Stimulated activated CD4-positive, alpha-beta T cell treated with anti-CD3 and anti-CD28 coated beads, TNF-alpha, amount 100 ng/mL, for 1 hour (primary cell): Measurements from ENCODE around the gene CCDC47.
"Not testable (repeated sequence)": the region's sequence is repeated elsewhere in the genome, so short reads cannot be mapped to it uniquely, and the experiment has no call there.

Source experiments
- DNase-seq, 3 donors: peaks; one replicate each; pipeline ENCODE4 v3.0.0-alpha.2; 2020; ENCODE audit warnings: low read depth in 3 of 3, low spot score in 1 of 3

Gene CCDC47, protein sequence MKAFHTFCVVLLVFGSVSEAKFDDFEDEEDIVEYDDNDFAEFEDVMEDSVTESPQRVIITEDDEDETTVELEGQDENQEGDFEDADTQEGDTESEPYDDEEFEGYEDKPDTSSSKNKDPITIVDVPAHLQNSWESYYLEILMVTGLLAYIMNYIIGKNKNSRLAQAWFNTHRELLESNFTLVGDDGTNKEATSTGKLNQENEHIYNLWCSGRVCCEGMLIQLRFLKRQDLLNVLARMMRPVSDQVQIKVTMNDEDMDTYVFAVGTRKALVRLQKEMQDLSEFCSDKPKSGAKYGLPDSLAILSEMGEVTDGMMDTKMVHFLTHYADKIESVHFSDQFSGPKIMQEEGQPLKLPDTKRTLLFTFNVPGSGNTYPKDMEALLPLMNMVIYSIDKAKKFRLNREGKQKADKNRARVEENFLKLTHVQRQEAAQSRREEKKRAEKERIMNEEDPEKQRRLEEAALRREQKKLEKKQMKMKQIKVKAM

GRCh38 chr17:63773272-63774140 lies at the start of gene CCDC47:
TSS of gene CCDC47 (minus strand) at chr17:63773597. CDS start at chr17:63766175, 7,422 bp downstream.
- DNase-seq: peak; percentile 92 to 96 (median 96)

- no peak for DNase-seq
Measured at GRCh38 chr17:63822537-63822936, 49.1 kb upstream of the CCDC47 start.

- DNase-seq: no peak
Measured at GRCh38 chr17:63821804-63822203, 48.4 kb upstream of the CCDC47 start.

- DNase-seq: no peak
Measured at GRCh38 chr17:63820963-63821561, 47.7 kb upstream of the CCDC47 start.

DNA sequence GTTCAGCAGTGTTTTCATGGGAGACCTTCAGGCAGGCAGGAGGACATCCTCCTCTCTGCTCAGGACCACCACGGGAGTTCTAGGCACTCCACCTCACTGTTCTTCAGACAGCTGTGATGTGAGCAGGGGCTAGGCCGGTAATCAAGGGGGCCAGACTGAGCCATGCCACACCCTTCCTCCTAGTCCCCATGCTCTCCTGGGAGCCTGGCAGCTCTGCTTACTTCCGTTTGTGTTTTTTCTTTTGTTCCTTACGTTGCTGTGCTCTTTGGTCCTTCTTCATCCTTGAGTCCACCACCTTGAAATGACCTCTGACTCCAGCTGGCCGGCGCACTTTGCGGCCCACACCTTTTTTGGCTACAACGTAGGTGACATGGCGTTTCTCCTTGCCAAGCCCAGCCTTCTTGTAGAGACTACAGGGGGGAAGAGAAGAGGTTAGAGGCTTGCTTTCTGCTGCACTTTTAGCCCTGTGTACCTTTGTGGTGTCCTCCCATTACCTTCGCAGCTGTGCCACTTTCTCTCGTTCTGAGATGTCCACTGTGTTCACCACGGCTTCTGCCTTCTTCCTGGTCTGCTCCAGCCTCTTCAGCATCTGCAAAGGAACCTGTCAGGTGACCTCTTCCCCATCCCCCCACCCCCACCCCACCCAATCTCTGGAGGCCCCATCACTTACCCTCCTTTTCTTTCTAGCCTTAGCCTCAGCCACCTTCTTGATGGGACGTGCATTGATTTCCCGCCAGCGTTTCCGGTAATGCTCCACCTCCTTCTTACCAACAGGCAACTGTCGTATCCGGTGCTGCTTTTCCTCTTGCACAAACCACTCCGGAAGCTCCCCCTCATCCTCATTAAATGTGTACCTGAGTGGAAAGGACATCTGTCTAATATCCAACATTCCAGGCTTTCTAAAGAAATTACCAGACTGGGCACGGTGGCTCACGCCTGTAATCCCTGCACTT lies 46.5 kb upstream of the CCDC47 start:
- no peak for DNase-seq

DNA sequence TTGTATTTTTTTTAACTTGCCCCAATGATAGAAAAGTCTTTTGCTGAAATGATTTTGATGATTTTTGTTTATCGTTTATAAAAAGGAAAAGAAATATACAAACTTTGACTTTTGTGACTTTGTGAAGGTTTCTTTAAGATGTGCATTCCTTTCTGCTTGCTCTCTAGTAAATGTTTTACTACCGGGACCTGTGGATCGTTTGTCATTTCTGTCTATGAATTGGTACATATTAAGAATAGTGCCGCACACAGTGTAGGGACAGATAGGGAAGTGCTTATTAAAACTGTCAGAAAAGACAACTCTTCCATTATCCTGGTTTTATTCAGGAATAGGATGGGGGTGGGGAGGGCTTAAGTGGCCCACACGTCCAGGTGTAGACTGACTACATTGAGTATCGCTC lies 45.7 kb upstream of the CCDC47 start:
- no peak for DNase-seq

- DNase-seq: no peak
Measured at GRCh38 chr17:63817736-63818385, 44.5 kb upstream of the CCDC47 start.

- no peak for DNase-seq
Measured at GRCh38 chr17:63816669-63817068, 43.3 kb upstream of the CCDC47 start.

- no peak for DNase-seq
Measured at GRCh38 chr17:63816123-63816522, 42.7 kb upstream of the CCDC47 start.

DNA sequence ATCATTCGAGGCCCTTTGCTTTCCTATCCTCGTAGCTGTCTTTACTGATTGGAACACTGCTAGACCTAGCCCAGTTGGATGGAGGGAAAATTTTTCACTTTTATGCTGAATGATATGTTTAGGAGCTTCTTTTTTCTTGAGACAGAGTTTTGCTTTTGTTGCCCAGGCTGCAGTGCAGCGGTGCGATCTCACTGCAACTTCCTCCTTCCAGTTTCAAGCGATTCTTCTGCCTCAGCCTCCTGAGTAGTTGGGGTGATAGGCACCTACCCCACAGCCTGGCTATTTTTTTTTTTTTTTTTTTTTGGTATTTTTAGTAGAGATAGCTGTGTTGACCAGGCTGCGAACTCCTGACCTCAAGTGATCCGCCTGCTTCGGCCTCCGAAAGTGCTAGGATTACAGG lies 36.6 kb upstream of the CCDC47 start:
- no peak for DNase-seq

DNA sequence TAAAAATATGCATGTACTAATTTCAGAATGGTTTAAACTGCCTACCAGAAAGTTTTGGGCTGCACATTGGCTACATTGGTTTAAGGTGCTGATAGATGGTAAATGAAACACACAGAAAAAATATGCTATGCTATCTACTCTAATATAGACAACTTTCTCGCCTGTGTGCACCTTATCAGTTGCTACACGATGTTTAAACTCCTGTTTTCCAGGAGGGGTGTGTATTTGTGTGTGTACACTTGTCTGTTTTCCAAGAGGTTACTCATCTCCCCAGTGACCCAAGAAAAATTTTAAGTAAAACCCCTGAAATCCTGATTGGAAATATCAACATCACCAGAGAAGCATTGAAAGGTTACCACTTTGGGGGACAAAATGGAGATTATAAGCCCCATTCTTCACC lies 32.2 kb upstream of the CCDC47 start:
- no peak for DNase-seq

GRCh38 chr17:63804328-63804727 lies 30.9 kb upstream of the CCDC47 start:
- DNase-seq: no peak

- DNase-seq: no peak
Measured at GRCh38 chr17:63800783-63801182, 27.4 kb upstream of the CCDC47 start.

- DNase-seq: no peak
Measured at GRCh38 chr17:63798572-63799106, 25.2 kb upstream of the CCDC47 start.

DNA sequence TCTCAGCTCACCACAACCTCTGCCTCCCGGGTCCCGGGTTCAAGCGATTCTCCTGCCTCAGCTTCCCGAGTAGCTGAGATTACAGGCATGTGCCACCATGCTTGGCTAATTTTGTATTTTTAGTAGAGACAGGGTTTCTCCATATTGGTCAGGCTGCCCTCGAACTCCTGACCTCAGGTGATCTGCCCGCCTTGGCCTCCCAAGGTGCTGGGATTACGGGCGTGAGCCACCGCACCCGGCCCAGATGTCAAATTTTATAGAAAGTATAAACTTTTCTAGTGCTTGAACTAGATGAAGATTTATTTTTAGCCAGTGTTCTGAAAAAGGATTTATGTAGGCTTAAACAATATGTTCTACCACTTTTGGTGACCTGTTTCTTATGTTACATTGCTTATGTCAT lies 23.0 kb upstream of the CCDC47 start:
- not testable (repeated sequence) for DNase-seq

- no peak for DNase-seq
Measured at GRCh38 chr17:63792055-63792729, 18.8 kb upstream of the CCDC47 start.

GRCh38 chr17:63790057-63790456 lies 16.7 kb upstream of the CCDC47 start:
- DNase-seq: no peak

DNA sequence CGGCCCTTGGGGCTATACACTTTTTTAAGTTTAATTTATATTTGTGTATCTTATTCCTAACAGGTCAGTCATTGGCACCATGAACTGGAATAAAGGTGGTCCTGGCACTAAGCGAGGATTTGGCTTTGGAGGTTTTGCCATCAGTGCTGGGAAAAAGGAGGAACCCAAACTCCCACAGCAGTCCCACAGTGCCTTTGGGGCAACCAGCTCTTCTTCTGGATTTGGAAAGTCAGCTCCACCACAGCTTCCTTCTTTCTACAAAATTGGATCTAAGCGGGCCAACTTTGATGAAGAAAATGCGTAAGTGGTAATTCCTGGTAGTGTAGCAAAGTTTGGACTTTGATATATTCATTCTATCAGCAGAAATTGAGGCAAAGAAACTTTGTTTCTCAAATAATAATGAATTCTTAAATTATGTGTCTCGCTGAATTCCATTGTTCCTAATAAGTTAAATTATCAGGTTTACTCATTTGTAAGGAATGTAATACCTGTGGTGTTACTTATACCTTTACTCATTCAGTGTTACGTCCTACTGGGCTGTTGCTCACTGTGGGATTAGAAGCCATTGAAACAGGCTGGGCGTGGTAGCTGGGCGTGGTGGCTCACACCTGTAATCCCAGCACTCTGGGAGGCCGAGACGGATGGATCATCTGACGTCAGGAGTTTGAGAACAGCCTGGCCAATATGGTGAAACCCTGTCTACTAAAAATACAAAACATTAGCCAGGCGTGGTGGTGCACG lies 13.7 kb upstream of the CCDC47 start:
- no peak for DNase-seq
